ENCODE measurements around the gene CCDC3. TPM values are rescaled to one million over a fixed set of nuclear protein-coding genes. Genes with fewer than 3 reads are reported as not detected.
A peak's percentile ranks its signal among the peaks of the same experiment; 100 is the strongest.

Gene CCDC3
- total and polyA plus RNA-seq, 3 donors from 2014 or later = 30.6 to 35.5 (median 33.3) TPM

- H3K4me3 ChIP-seq = no peak overlapping the region
- peaks cover 25% of the 10 kb centered on the region for H3K4me1 ChIP-seq
- H3K27me3 ChIP-seq = no peaks in the 10 kb centered on the region
- 83 to 91% methylated on average over 8 of the region's 8 CpGs for WGBS, 2 donors
- intact Hi-C loops (cut with DNase I; ENCODE audit: low total_unique reads) = no loop called here
- no peaks in the 10 kb centered on the region for H3K9me3 ChIP-seq
- no peak overlapping the region for H3K27ac ChIP-seq
- TF ChIP-seq POLR2A (IDR thresholded peaks at IDR 0.05) (no peak), CTCF (IDR thresholded peaks at IDR 0.05) (no peak)
- DNase-seq = no peak
- H3K36me3 ChIP-seq (ENCODE audit: low read depth, missing control alignments) = no peaks in the 10 kb centered on the region
Measured at GRCh38 chr10:12957081-12957480, 44.4 kb downstream of the CCDC3 start.

GRCh38 chr10:12954866-12955265 is 46.6 kb downstream of the CCDC3 start:
- Histone ChIP-seq H3K9me3 (no peaks in the 10 kb centered on the region), H3K36me3 (ENCODE audit: low read depth, missing control alignments) (no peaks in the 10 kb centered on the region), H3K27me3 (no peaks in the 10 kb centered on the region), H3K4me1 (peaks cover 6% of the 10 kb centered on the region), H3K27ac (no peak overlapping the region), H3K4me3 (no peak overlapping the region)
- WGBS, 2 donors = 0 to 3% methylated on average over 1 of the region's 1 CpG
- TF ChIP-seq CTCF (IDR thresholded peaks at IDR 0.05) (no peak), POLR2A (IDR thresholded peaks at IDR 0.05) (no peak)
- intact Hi-C loops (cut with DNase I; ENCODE audit: low total_unique reads) = no loop called here
- DNase-seq = no peak

GRCh38 chr10:12950583-12951128 is 50.9 kb downstream of the CCDC3 start:
- no peak for DNase-seq

GRCh38 chr10:12949248-12949647 is 52.3 kb downstream of the CCDC3 start:
- intact Hi-C loops (cut with DNase I; ENCODE audit: low total_unique reads) = no loop called here
- WGBS, 2 donors = 90 to 94% methylated on average over 4 of the region's 4 CpGs
- no peak overlapping the region for H3K27ac ChIP-seq
- H3K4me3 ChIP-seq = no peak overlapping the region
- H3K36me3 ChIP-seq (ENCODE audit: low read depth, missing control alignments) = no peaks in the 10 kb centered on the region
- DNase-seq = no peak
- H3K9me3 ChIP-seq = no peaks in the 10 kb centered on the region
- no peaks in the 10 kb centered on the region for H3K27me3 ChIP-seq
- TF ChIP-seq CTCF (IDR thresholded peaks at IDR 0.05) (no peak), POLR2A (IDR thresholded peaks at IDR 0.05) (no peak)
- no peaks in the 10 kb centered on the region for H3K4me1 ChIP-seq

More at GRCh38 chr10:12950583-12951128, 50.9 kb downstream of the CCDC3 start:
- 75 to 83% methylated on average over 5 of the region's 5 CpGs for WGBS, 2 donors
- H3K4me1 ChIP-seq = no peaks in the 10 kb centered on the region
- H3K27ac ChIP-seq = no peak overlapping the region
- H3K36me3 ChIP-seq (ENCODE audit: low read depth, missing control alignments) = no peaks in the 10 kb centered on the region
- no peak overlapping the region for H3K4me3 ChIP-seq
- no peaks in the 10 kb centered on the region for H3K27me3 ChIP-seq
- intact Hi-C loops (cut with DNase I; ENCODE audit: low total_unique reads) = no loop called here
- H3K9me3 ChIP-seq = no peaks in the 10 kb centered on the region
- no peak for TF ChIP-seq CTCF (IDR thresholded peaks at IDR 0.05)
- TF ChIP-seq POLR2A (IDR thresholded peaks at IDR 0.05) = no peak

- peak overlapping the region in 1 of 2 donors; percentile 16 for H3K27ac ChIP-seq
- no peaks in the 10 kb centered on the region for H3K4me1 ChIP-seq
- no peaks in the 10 kb centered on the region for H3K9me3 ChIP-seq
- WGBS, 2 donors = 95 to 96% methylated on average over 3 of the region's 3 CpGs
- TF ChIP-seq CTCF (IDR thresholded peaks at IDR 0.05) (no peak), POLR2A (IDR thresholded peaks at IDR 0.05) (no peak)
- DNase-seq = no peak
- H3K36me3 ChIP-seq (ENCODE audit: low read depth, missing control alignments) = no peaks in the 10 kb centered on the region
- H3K4me3 ChIP-seq = no peak overlapping the region
- no peaks in the 10 kb centered on the region for H3K27me3 ChIP-seq
- intact Hi-C loops (cut with DNase I; ENCODE audit: low total_unique reads) = no loop called here
Measured at GRCh38 chr10:12947741-12948140, 53.8 kb downstream of the CCDC3 start.
